Right lobe of liver (tissue), 6 donors: ENCODE results near the gene PAX5. TPM values are rescaled to one million over a fixed set of nuclear protein-coding genes. Genes with fewer than 3 reads are reported as not detected.

Experiments used
- ATAC-seq, 4 donors: fragments of 200-7000 bp; cut with Tn5 transposase; one replicate each; pipeline ENCODE4 v1.9.1; 2020; ENCODE audit warnings: mild to moderate bottlenecking in 4 of 4, moderate library complexity in 4 of 4
- DNase-seq, 3 donors: peaks; one replicate each; pipeline ENCODE4 v3.0.0-alpha.2; 2020
- H3K27ac ChIP-seq, 3 donors: fragments of 200-600 bp; one replicate each; pipeline ENCODE4 v1.8.0; 2022
- H3K27me3 ChIP-seq, 2 donors: fragments of 200-600 bp; one replicate each; pipeline ENCODE4 v1.8.0; 2022
- H3K36me3 ChIP-seq, 4 donors: fragments of 200-600 bp; sonication (generic) in 1 of 4; one replicate each; pipeline versions ENCODE4 v1.5.1 to v1.8.0; 2017 to 2022; ENCODE audit warnings: control low read depth in 1 of 4
- H3K4me1 ChIP-seq, 4 donors: fragments of 200-600 bp; sonication (generic) in 1 of 4; one replicate each; pipeline versions ENCODE4 v1.5.1 to v1.8.0; 2017 to 2022; ENCODE audit warnings: control low read depth in 1 of 4
- H3K4me3 ChIP-seq, 3 donors: fragments of 200-600 bp; one replicate each; pipeline ENCODE4 v1.8.0; 2022
- H3K9me3 ChIP-seq, 4 donors: fragments of 200-600 bp; sonication (generic) in 1 of 4; one replicate each; pipeline versions ENCODE4 v1.5.1 to v1.8.0; 2017 to 2022; ENCODE audit warnings: control low read depth in 1 of 4
- POLR2A ChIP-seq: fragments of 450-650 bp; IDR thresholded peaks from one replicate; pipeline ENCODE4 v1.6.1; 2017; ENCODE audit warnings: antibody characterized with exemption, mild to moderate bottlenecking
- WGBS: methylation state at CpG from one replicate; pipeline ENCODE4 v1.1.6; 2018; ENCODE audit warnings: low coverage, low lambda C conversion rate; ENCODE audit not compliant: insufficient coverage; ENCODE audit errors: missing lambda C conversion rate; 5-methylcytosine and 5-hydroxymethylcytosine counted together
- intact Hi-C, 2 donors: fragments of 100-400 bp; cut with DNase I; formaldehyde crosslinking; loops; one replicate each; pipeline versions ENCODE4 v1.11.2 to v1.14.1; 2022
- total RNA-seq, 6 experiments: library from RNA; depleted of rRNA in 2 of 6; stranded (reverse); fragments of >200 nt in 2 of 6; fragmentation: NEBNext Ultra II Directional in 3 of 6; extraction: Animal tissue kit (Norgen Biotek cat#: 25700) in 3 of 6; gene quantifications; one replicate each; pipeline versions ENCODE4 v1.1.0 to v1.2.4, GENCODE V29; 2016 to 2023
- TF ChIP-seq, protein P1 (sequence below), 4 donors: fragments of 200-600 bp in 3 of 4; fragments of 450-650 bp in 1 of 4; IDR thresholded peaks; one replicate each; pipeline versions ENCODE4 v1.5.1 to v1.8.0; 2016 to 2022; ENCODE audit warnings: antibody characterized with exemption in 4 of 4, mild to moderate bottlenecking in 2 of 4
- donor health status: DM: no; HTN: yes; CAD: no.
- donor health status: DM: no; HTN: no; CAD: no.
- donor health status: DM: no; HTN: no; CAD: no.
- donor health status: DM: no; HTN: yes; CAD: no.
- donor health status: DM: no; HTN: yes; CAD: no.

PAX5 gene
- total RNA-seq, 6 experiments from 2014 or later = 0.12 to 0.18 TPM; not detected in 4

DNA sequence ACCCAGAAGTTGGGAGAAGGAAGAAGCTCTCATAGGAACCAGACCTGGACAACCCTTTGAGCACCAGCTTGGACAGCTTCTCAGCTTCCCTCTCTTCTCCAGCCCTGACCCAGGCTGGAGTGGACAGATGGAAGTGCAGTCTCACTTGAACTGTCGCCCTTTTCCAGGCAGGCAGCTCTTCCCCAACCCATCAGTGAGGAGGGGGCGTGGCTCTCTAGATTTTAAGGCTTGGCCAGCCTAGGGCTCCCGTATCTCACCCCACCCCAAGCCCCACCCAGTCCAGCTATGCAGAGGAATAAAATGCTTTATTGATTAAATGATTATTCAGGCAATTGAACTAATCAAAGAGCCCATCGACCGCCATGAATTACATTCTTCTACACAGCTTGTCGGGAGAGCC lies 2.2 kb downstream of the PAX5 start:
- no peak for DNase-seq
- TF ChIP-seq, protein P1, sequence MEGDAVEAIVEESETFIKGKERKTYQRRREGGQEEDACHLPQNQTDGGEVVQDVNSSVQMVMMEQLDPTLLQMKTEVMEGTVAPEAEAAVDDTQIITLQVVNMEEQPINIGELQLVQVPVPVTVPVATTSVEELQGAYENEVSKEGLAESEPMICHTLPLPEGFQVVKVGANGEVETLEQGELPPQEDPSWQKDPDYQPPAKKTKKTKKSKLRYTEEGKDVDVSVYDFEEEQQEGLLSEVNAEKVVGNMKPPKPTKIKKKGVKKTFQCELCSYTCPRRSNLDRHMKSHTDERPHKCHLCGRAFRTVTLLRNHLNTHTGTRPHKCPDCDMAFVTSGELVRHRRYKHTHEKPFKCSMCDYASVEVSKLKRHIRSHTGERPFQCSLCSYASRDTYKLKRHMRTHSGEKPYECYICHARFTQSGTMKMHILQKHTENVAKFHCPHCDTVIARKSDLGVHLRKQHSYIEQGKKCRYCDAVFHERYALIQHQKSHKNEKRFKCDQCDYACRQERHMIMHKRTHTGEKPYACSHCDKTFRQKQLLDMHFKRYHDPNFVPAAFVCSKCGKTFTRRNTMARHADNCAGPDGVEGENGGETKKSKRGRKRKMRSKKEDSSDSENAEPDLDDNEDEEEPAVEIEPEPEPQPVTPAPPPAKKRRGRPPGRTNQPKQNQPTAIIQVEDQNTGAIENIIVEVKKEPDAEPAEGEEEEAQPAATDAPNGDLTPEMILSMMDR (IDR thresholded peaks at IDR 0.05) = no peak
- TF ChIP-seq POLR2A = no peak
- no peak for ATAC-seq
- Histone ChIP-seq H3K27me3 (peaks cover 32 to 69% of the 10 kb centered on the region in 2 donors), H3K27ac (no peak overlapping the region), H3K4me3 (no peak overlapping the region), H3K4me1 (peaks cover 0 to 33% (median 8%) of the 10 kb centered on the region in 4 donors), H3K36me3 (no peaks in the 10 kb centered on the region), H3K9me3 (no peaks in the 10 kb centered on the region)
- 23% methylated on average over 5 of the region's 6 CpGs for WGBS
- intact Hi-C loops = no loop called here

DNA sequence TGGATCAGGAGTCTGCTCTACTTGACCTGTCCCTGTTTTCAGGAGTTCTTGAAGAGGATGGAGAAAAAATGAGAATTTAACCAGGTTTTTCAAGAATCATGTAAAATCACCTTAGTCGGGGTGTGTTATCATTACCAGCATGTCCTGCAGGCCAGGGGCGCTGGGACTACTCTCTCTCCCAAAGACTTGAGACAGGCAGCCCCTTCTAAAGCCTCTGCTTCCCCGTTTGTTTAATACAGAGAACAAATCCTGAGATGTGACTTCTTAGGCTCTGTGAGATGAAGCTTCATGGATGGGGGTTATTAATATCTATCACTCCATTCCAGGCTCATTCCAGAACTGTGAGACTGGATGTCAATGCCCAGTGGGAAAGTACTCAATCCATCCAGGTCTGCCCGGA lies 3.0 kb downstream of the PAX5 start:
- no peak for ATAC-seq
- Histone ChIP-seq H3K27ac (no peak overlapping the region), H3K36me3 (no peaks in the 10 kb centered on the region), H3K4me3 (no peak overlapping the region), H3K27me3 (peaks cover 32 to 76% of the 10 kb centered on the region in 2 donors), H3K4me1 (peaks cover 0 to 33% (median 9%) of the 10 kb centered on the region in 4 donors), H3K9me3 (no peaks in the 10 kb centered on the region)
- no peak for DNase-seq
- intact Hi-C loops = no loop called here
- TF ChIP-seq, protein P1 (IDR thresholded peaks at IDR 0.05) = no peak
- TF ChIP-seq POLR2A = no peak
- WGBS = 11% methylated on average over 3 of the region's 4 CpGs

DNA sequence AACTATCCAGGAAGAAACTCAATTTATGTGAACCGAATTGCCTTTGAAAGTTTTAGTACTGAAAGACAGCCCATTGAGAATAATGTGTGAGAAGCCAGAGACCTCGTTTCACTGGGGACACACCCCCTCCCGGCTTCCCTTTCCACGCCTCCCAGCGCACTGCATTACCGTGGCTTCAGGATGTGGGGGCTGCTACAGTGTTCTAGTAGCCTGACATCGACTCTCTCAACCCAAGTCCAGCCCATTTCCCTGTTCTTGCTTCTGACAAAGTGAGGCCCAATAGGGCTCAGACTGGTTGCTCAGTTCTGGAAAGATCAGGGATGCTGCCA lies 3.5 kb downstream of the PAX5 start:
- H3K27me3 ChIP-seq = peaks cover 30 to 76% of the 10 kb centered on the region in 2 donors
- ATAC-seq (no peak), DNase-seq (no peak)
- 19% methylated on average over 6 of the region's 7 CpGs for WGBS
- H3K36me3 ChIP-seq = no peaks in the 10 kb centered on the region
- no peak overlapping the region for H3K27ac ChIP-seq
- no peaks in the 10 kb centered on the region for H3K9me3 ChIP-seq
- no peak overlapping the region for H3K4me3 ChIP-seq
- intact Hi-C loops = no loop called here
- no peak for TF ChIP-seq POLR2A
- TF ChIP-seq, protein P1 (IDR thresholded peaks at IDR 0.05) = no peak
- peaks cover 0 to 38% (median 11%) of the 10 kb centered on the region in 4 donors for H3K4me1 ChIP-seq

DNA sequence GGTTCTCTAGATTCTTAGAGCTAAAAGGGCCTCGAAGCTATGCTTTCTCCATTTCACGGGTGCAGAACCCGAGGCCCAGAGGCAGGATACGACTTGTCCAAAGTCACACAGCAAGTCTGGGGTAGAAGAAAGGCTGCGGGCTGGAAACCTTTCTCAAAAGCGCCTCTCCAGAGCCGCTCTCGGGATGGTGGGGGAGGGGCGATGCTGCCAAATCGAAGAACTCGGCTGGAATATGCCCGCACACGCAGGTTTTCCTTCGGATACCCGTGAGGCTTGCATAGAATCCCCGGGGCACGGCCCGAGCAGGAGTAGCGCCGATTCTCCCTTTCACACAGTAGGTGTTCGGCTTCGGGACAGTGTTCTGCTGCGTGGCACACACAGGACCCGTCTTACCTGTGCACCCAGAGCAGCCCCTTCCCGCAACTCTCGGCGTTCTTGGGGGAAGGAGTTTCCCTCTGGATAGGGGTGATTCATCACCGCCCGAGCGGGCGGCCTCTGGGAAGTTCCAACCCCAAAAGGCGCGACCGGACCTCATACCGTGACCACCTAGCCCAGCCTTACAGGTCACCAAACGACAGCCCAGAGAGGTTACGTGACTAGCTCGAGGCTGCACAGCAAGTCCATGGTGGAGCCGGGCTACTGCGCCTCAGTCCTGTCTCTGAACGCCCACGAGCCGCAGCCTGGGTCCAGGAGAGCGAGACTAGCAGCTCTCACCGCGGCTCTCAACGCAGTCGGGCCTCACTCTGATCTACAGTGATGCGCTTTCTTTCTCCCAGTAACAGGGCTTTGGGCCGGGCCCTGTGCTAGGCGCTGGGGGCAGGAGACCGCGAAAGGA lies 4.1 kb downstream of the PAX5 start:
- H3K27ac ChIP-seq = no peak overlapping the region
- no peak overlapping the region for H3K4me3 ChIP-seq
- under 1% methylated on average over 26 of the region's 53 CpGs for WGBS
- ATAC-seq = no peak
- H3K9me3 ChIP-seq = no peaks in the 10 kb centered on the region
- H3K27me3 ChIP-seq = peaks cover 24 to 77% of the 10 kb centered on the region in 2 donors
- no peak for TF ChIP-seq POLR2A
- DNase-seq = no peak
- H3K36me3 ChIP-seq = no peaks in the 10 kb centered on the region
- H3K4me1 ChIP-seq = peaks cover 0 to 42% (median 14%) of the 10 kb centered on the region in 4 donors
- intact Hi-C loops = no loop called here

DNA sequence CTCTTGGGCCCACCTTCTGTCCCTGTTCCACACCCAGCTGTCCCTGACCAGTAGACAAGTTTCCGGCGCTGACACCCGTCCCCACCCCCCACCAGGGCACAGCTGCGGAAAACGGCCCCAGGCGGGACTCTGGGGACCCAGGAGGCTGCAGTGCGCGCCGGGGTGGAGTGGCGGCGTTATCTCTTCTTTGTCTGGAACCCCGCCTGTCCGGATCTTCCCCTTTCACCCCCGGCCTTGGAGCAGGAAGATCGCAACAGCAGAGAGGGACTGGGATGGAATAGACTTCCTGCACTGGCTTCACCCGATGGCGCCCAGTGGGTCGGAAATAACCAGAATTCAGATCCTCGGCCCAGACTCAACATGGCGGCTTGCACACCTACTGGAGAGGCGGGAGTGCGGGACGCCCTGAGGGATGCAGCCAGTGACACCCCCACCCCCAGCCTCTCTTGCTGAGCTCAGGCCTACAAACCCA lies 4.7 kb downstream of the PAX5 start:
- Histone ChIP-seq H3K9me3 (no peaks in the 10 kb centered on the region), H3K27ac (no peak overlapping the region), H3K36me3 (no peaks in the 10 kb centered on the region), H3K4me3 (no peak overlapping the region), H3K4me1 (peaks cover 0 to 37% (median 14%) of the 10 kb centered on the region in 4 donors), H3K27me3 (peaks cover 21 to 73% of the 10 kb centered on the region in 2 donors)
- no peak for ATAC-seq
- DNase-seq = no peak
- intact Hi-C loops = no loop called here
- WGBS = 9% methylated on average over 4 of the region's 23 CpGs
- TF ChIP-seq POLR2A = no peak
- TF ChIP-seq, protein P1 (IDR thresholded peaks at IDR 0.05) = no peak
